Naive thymus-derived CD4-positive, alpha-beta T cell (primary cell): Measurements from ENCODE around the gene LBHD2. TPM values are rescaled to one million over a fixed set of nuclear protein-coding genes. Genes with fewer than 3 reads are reported as not detected.

ENCODE experiments used
- ATAC-seq: fragments of 150-1000 bp; cut with Tn5 transposase; 2 replicates; pipeline ENCODE4 v1.10.0; 2021; ENCODE audit warnings: mild to moderate bottlenecking, moderate library complexity
- CTCF ChIA-PET: fragments of 350-600 bp; sonication (Branson Sonifier 250); formaldehyde crosslinking; loops from one replicate; lab custom pipeline; 2021; ENCODE audit warnings: antibody characterized with exemption; lab: Charles Lee
- POLR2A ChIA-PET: fragments of 350-600 bp; sonication (Branson Sonifier 250); formaldehyde crosslinking; loops from one replicate; lab custom pipeline; 2021; ENCODE audit warnings: antibody characterized with exemption, inconsistent platforms; lab: Charles Lee
- DNase-seq, 9 donors: peaks; one replicate each; pipeline versions ENCODE4 v3.0.0 to v3.0.0-alpha.2; 2020 to 2022; ENCODE audit warnings: mixed read lengths in 1 of 9
- H3K27ac ChIP-seq: one replicate; pipeline ENCODE4 v1.7.0; 2013; ENCODE audit warnings: mild to moderate bottlenecking, low read depth, low read length, moderate library complexity
- H3K27me3 ChIP-seq, 2 donors: one replicate each; pipeline ENCODE4 v1.7.0; 2013; ENCODE audit warnings: low read length in 2 of 2, mild to moderate bottlenecking in 2 of 2, moderate library complexity in 2 of 2; ENCODE audit not compliant: control insufficient read depth in 2 of 2, insufficient read depth in 2 of 2
- H3K36me3 ChIP-seq, 3 experiments: 1 replicate in 2 of 3; 2 replicates in 1 of 3; pipeline ENCODE4 v1.7.0; 2013; ENCODE audit warnings: low read length in 3 of 3, mild to moderate bottlenecking in 3 of 3, moderate library complexity in 1 of 3; ENCODE audit not compliant: insufficient read depth in 3 of 3, control insufficient read depth in 2 of 3
- H3K4me1 ChIP-seq, 2 donors: one replicate each; pipeline ENCODE4 v1.7.0; 2013; ENCODE audit warnings: low read length in 2 of 2, mild to moderate bottlenecking in 2 of 2, moderate library complexity in 1 of 2; ENCODE audit not compliant: control insufficient read depth in 2 of 2, insufficient read depth in 2 of 2
- H3K4me3 ChIP-seq: 2 replicates; pipeline ENCODE4 v1.7.0; 2013; ENCODE audit warnings: mild to moderate bottlenecking, low read length
- H3K9me3 ChIP-seq, 3 experiments: 1 replicate in 2 of 3; 2 replicates in 1 of 3; pipeline ENCODE4 v1.7.0; 2013; ENCODE audit warnings: low read length in 3 of 3; ENCODE audit not compliant: control insufficient read depth in 2 of 3
- H3K27ac Mint-ChIP-seq, 9 donors: one replicate each; pipeline ENCODE4 v1.8.0; 2020 to 2022; ENCODE audit warnings: mixed read lengths in 9 of 9, mild to moderate bottlenecking in 8 of 9, moderate library complexity in 5 of 9, inconsistent platforms in 2 of 9
- H3K27me3 Mint-ChIP-seq, 5 donors: one replicate each; pipeline ENCODE4 v1.8.0; 2021 to 2022; ENCODE audit warnings: mixed read lengths in 5 of 5, mild to moderate bottlenecking in 1 of 5
- H3K36me3 Mint-ChIP-seq, 5 donors: one replicate each; pipeline ENCODE4 v1.8.0; 2020 to 2022; ENCODE audit warnings: mixed read lengths in 5 of 5, mild to moderate bottlenecking in 3 of 5, inconsistent platforms in 1 of 5
- H3K4me1 Mint-ChIP-seq, 7 donors: one replicate each; pipeline ENCODE4 v1.8.0; 2020 to 2022; ENCODE audit warnings: mixed read lengths in 7 of 7, mild to moderate bottlenecking in 3 of 7, inconsistent platforms in 1 of 7
- H3K4me3 Mint-ChIP-seq, 10 donors: one replicate each; pipeline ENCODE4 v1.8.0; 2020 to 2022; ENCODE audit warnings: mild to moderate bottlenecking in 10 of 10, mixed read lengths in 10 of 10, moderate library complexity in 6 of 10, inconsistent platforms in 2 of 10
- H3K9me3 Mint-ChIP-seq, 11 donors: one replicate each; pipeline ENCODE4 v1.8.0; 2020 to 2022; ENCODE audit warnings: mixed read lengths in 11 of 11, mild to moderate bottlenecking in 4 of 11, inconsistent platforms in 1 of 11, moderate library complexity in 1 of 11
- intact Hi-C, 2 donors: fragments of 100-400 bp; cut with micrococcal nuclease; formaldehyde crosslinking; loops; one replicate each; pipeline ENCODE4 v1.15.1; 2023
- polyA plus RNA-seq, 2 donors: library from polyadenylated mRNA; unstranded; fragments of 300-500 nt; fragmentation: Illumina TruSeq; gene quantifications; one replicate each; pipeline ENCODE4 v1.2.3, GENCODE V29; 2021
- total RNA-seq, 6 experiments: library from RNA in 5 of 6; stranded (reverse) in 5 of 6; gene quantifications; 1 replicate in 5 of 6; 2 replicates in 1 of 6; pipeline ENCODE4 v1.2.3 and lab custom pipeline; 2021 to 2026

LBHD2 gene
- total and polyA plus RNA-seq, 7 experiments from 2014 or later, result not detected

DNA sequence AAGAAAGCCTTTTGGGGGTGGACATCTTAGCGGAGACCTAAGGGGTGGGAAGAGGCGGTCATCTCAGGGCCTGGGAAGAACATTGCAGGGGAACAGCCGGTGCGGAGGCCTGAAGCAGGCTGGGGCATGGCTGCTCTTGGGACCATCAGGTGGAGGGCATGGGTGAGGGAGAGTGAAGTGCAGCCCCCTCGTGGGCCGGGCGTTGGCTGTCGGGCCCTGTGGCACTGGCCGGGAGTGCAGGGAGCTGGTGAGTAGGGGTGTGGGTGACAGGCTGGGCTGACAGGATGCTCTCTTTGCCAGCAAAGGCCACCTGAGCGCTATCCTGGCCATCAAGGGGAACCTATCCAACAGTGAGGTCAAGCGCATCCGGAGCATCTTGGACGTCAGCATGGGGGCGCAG lies 50.9 kb downstream of the LBHD2 start:
- Mint-ChIP-seq H3K4me1 (peaks cover 0 to 2% (median 0%) of the 10 kb centered on the region in 7 donors), H3K4me3 (no peak overlapping the region), H3K36me3 (no peaks in the 10 kb centered on the region), H3K27me3 (peaks cover 0 to 9% (median 6%) of the 10 kb centered on the region in 5 donors), H3K27ac (no peak overlapping the region), H3K9me3 (no peaks in the 10 kb centered on the region)
- Histone ChIP-seq H3K9me3 (no peaks in the 10 kb centered on the region), H3K4me3 (no peak overlapping the region), H3K27me3 (no peaks in the 10 kb centered on the region), H3K4me1 (no peaks in the 10 kb centered on the region), H3K36me3 (no peaks in the 10 kb centered on the region), H3K27ac (no peak overlapping the region)
- ATAC-seq, result no peak
- DNase-seq, result no peak
- CTCF ChIA-PET, result no interaction called here
- intact Hi-C loops, result no loop called here
- POLR2A ChIA-PET, result no interaction called here

DNA sequence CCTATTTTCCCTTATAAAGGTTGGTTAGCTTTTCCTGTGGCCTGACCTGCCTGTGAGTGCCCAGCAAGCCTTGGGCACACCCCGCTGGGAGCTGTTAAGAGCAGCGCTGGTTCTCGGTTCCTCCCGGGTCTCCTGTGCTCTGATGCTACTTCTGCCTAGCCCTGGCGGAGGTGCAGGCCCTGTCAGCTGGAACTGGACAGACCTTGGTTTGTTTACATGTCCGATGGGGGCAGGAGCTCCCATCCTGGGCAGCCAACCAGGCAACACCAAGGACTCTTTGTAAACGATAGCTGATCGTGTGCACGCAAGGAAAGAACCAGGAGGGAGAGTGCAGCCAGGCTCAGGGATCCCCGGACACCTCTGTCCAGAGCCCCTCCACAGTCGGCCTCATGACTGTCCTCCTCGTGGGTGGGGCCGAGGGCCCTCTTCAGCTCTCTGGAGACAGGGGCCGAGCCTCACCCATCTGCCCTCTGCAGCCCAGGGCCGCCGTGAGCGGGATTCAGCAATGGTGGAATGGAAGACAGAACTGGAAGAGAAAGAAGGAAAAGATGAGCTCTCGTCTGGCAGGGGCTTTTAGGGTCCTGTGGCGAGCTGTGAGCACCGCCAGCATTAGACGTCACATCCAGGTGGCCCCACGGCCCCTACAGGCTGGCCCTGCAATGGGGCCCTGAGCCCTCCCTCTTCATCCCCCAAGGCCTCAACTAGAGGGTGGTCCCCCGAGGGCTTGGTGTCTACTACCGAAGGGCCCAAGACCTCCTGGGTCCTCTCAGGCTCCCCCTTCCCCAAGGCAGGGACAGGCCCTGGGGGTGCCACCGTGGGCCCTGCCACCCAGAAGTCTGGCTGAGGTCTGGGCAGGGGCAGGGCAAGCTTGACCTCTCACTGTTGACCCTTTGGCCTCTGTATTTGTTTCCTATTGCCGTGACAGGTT lies 51.6 kb downstream of the LBHD2 start:
- Histone ChIP-seq H3K27me3 (no peaks in the 10 kb centered on the region), H3K27ac (no peak overlapping the region), H3K4me3 (no peak overlapping the region), H3K36me3 (no peaks in the 10 kb centered on the region), H3K4me1 (no peaks in the 10 kb centered on the region), H3K9me3 (no peaks in the 10 kb centered on the region)
- H3K36me3 Mint-ChIP-seq, result no peaks in the 10 kb centered on the region
- intact Hi-C loops, result no loop called here
- H3K4me3 Mint-ChIP-seq, result no peak overlapping the region
- POLR2A ChIA-PET, result no interaction called here
- no peak for DNase-seq
- H3K27me3 Mint-ChIP-seq, result peaks cover 4 to 16% (median 10%) of the 10 kb centered on the region in 5 donors
- CTCF ChIA-PET, result no interaction called here
- H3K27ac Mint-ChIP-seq, result no peak overlapping the region
- ATAC-seq, result no peak
- peaks cover 0 to 5% (median 4%) of the 10 kb centered on the region in 7 donors for H3K4me1 Mint-ChIP-seq
- H3K9me3 Mint-ChIP-seq, result no peaks in the 10 kb centered on the region

DNA sequence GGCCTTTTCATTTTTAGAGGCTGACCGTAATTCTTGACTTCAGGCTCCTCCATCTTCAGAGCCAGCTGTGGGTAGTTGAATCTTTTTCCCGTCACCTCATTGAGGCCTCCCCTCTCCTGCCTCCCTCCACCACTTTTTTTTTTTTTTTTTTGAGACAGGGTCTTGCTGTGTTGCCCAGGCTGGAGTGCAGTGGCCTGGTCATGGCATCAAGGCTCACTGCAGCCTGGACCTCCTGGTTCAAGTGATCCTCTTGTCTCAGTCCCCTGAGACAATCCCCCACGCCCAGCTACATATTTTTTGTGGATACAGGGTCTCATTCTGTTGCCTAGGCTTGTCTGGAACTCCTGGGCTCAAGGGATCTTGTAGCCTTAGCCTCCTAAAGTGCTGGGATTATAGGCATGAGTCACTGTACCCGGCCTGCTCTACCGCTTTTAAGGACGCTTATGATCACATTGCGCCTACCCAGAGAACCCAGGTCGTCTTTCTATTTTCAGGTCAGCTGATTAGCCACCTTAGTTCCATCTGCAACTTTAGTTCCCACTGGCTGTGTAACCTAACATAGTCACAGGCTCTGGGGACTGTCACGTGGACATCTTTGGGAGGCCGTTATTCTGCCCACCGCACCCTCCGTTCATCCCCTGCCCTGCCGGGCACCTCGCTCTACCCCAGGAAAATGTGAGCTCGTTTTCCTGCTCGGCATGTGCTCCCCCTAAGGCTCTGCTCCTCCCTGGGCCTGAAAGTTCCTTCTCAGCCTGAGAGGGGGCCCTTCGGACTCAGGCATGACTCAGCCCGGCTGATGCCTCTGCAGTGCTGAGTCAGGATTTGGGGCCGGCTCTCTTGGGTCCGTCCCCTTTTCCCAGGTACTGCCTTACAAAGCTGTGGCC lies 52.6 kb downstream of the LBHD2 start:
- no peak overlapping the region for H3K27ac Mint-ChIP-seq
- POLR2A ChIA-PET, result no interaction called here

GRCh38 chr14:103137689-103138300 lies 53.8 kb downstream of the LBHD2 start:
- H3K4me3 Mint-ChIP-seq, result no peak overlapping the region
- Histone ChIP-seq H3K27me3 (no peaks in the 10 kb centered on the region), H3K4me1 (no peaks in the 10 kb centered on the region), H3K27ac (no peak overlapping the region), H3K4me3 (no peak overlapping the region), H3K9me3 (no peaks in the 10 kb centered on the region), H3K36me3 (no peaks in the 10 kb centered on the region)
- no peak overlapping the region for H3K27ac Mint-ChIP-seq
- CTCF ChIA-PET, result no interaction called here
- H3K4me1 Mint-ChIP-seq, result peaks cover 0 to 10% (median 6%) of the 10 kb centered on the region in 7 donors
- no peaks in the 10 kb centered on the region for H3K36me3 Mint-ChIP-seq
- H3K9me3 Mint-ChIP-seq, result no peaks in the 10 kb centered on the region
- ATAC-seq (no peak), DNase-seq (no peak)
- POLR2A ChIA-PET, result no interaction called here
- intact Hi-C loops, result no loop called here
- peaks cover 24 to 35% (median 28%) of the 10 kb centered on the region in 5 donors for H3K27me3 Mint-ChIP-seq

More for the DNA sequence above, 52.6 kb downstream of the LBHD2 start:
- Histone ChIP-seq H3K27me3 (no peaks in the 10 kb centered on the region), H3K4me1 (no peaks in the 10 kb centered on the region), H3K36me3 (no peaks in the 10 kb centered on the region), H3K9me3 (no peaks in the 10 kb centered on the region), H3K27ac (no peak overlapping the region), H3K4me3 (no peak overlapping the region)
- CTCF ChIA-PET, result no interaction called here
- Mint-ChIP-seq H3K27me3 (peaks cover 12 to 23% (median 18%) of the 10 kb centered on the region in 5 donors), H3K4me3 (no peak overlapping the region), H3K9me3 (no peaks in the 10 kb centered on the region), H3K4me1 (peaks cover 0 to 10% (median 6%) of the 10 kb centered on the region in 7 donors), H3K36me3 (no peaks in the 10 kb centered on the region)
- intact Hi-C loops, result no loop called here
- no peak for ATAC-seq
- DNase-seq, result no peak

- CTCF ChIA-PET, result no interaction called here
- no peak for ATAC-seq
These were observed 54.5 kb downstream of the LBHD2 start for GRCh38 chr14:103138301-103139131.

More at GRCh38 chr14:103138301-103139131, 54.5 kb downstream of the LBHD2 start:
- no peaks in the 10 kb centered on the region for H3K27me3 ChIP-seq
- no peak for DNase-seq
- POLR2A ChIA-PET, result no interaction called here
- no peaks in the 10 kb centered on the region for H3K36me3 ChIP-seq
- no peaks in the 10 kb centered on the region for H3K4me1 ChIP-seq
- Mint-ChIP-seq H3K27me3 (peaks cover 28 to 42% (median 35%) of the 10 kb centered on the region in 5 donors), H3K36me3 (no peaks in the 10 kb centered on the region), H3K4me3 (no peak overlapping the region), H3K4me1 (peaks cover 0 to 10% (median 6%) of the 10 kb centered on the region in 7 donors), H3K9me3 (no peaks in the 10 kb centered on the region), H3K27ac (no peak overlapping the region)
- no peak overlapping the region for H3K4me3 ChIP-seq
- H3K27ac ChIP-seq, result no peak overlapping the region
- no peaks in the 10 kb centered on the region for H3K9me3 ChIP-seq
- intact Hi-C loops, result no loop called here
